Measurements from ENCODE around the gene ZNF326.

The ZNF326 gene

DNA sequence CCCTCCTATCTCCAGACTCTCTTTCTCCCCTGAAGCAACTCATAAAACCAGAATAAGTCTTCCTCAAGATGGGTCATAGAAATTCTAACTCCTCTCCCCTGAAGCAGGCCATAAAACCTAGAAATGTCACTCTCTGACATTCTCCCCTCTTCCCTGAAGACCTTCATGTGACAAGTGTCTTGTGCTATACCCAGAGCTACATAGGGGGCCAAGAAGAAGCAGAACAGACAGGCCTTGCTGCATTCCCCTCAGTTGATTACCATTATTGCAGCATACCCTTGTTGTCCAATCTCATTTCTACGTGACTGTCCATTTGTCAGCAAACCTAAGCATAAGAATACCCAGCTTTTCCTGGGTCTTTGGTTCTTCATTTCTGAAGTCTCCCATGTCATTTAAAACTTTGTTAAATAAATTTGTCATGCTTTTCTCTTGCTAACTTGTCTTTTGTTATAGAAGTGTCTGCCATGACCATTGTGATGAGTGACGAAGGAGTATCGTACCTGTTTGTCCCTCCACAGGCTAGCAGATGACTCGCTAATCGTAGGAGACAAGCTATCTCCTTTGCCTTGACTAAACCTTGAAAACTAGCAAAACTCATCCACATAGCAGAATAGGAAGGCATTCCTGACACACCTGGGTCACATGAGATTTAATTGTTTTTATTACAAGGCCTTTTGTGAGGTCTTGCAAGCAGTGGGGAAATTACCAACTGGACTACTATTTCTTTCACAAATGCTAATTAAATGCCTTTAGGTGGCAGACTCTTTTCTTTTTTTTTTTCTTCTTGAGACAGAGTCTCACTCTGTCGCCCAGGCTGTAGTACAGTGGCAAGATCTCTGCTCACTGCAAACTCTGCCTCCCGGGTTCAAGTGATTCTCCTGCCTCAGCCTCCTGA, 39.4 kb upstream of the ZNF326 start:
- DNase-seq (ENCODE audit: low read depth, low spot score): no peak
- CTCF ChIA-PET: no interaction called here
- no peak overlapping the region for H3K4me3 ChIP-seq (ENCODE audit: low read depth, low read length)
- POLR2A ChIA-PET: no interaction called here
- TF ChIP-seq, protein P1, sequence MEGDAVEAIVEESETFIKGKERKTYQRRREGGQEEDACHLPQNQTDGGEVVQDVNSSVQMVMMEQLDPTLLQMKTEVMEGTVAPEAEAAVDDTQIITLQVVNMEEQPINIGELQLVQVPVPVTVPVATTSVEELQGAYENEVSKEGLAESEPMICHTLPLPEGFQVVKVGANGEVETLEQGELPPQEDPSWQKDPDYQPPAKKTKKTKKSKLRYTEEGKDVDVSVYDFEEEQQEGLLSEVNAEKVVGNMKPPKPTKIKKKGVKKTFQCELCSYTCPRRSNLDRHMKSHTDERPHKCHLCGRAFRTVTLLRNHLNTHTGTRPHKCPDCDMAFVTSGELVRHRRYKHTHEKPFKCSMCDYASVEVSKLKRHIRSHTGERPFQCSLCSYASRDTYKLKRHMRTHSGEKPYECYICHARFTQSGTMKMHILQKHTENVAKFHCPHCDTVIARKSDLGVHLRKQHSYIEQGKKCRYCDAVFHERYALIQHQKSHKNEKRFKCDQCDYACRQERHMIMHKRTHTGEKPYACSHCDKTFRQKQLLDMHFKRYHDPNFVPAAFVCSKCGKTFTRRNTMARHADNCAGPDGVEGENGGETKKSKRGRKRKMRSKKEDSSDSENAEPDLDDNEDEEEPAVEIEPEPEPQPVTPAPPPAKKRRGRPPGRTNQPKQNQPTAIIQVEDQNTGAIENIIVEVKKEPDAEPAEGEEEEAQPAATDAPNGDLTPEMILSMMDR (IDR thresholded peaks at IDR 0.05; ENCODE audit: insufficient read depth, low read length, missing control alignments): no peak

DNA sequence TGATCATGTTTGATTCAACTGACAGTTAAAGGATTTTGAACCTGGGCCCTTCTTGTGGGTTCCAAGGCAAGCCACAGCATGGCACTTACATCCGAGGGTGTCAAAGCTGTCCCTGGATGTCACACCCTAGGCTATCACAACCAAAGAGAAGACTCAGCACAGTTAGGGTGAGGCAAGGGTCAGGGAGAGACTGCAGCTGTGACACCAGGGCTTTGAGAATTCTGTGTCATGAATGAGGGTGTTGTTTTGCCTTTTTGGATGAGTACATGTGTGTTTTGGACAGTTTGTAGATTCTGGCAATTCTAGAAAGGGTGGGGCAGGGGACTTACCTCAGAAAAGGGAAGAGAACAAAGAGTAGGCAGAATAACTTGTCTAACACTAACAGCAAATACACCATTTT, 37.8 kb upstream of the ZNF326 start:
- ChIA-PET POLR2A (no interaction called here), CTCF (no interaction called here)
- no peak for DNase-seq (ENCODE audit: low read depth, low spot score)
- TF ChIP-seq, protein P1 (IDR thresholded peaks at IDR 0.05; ENCODE audit: insufficient read depth, low read length, missing control alignments): no peak
- no peak overlapping the region for H3K4me3 ChIP-seq (ENCODE audit: low read depth, low read length)

DNA sequence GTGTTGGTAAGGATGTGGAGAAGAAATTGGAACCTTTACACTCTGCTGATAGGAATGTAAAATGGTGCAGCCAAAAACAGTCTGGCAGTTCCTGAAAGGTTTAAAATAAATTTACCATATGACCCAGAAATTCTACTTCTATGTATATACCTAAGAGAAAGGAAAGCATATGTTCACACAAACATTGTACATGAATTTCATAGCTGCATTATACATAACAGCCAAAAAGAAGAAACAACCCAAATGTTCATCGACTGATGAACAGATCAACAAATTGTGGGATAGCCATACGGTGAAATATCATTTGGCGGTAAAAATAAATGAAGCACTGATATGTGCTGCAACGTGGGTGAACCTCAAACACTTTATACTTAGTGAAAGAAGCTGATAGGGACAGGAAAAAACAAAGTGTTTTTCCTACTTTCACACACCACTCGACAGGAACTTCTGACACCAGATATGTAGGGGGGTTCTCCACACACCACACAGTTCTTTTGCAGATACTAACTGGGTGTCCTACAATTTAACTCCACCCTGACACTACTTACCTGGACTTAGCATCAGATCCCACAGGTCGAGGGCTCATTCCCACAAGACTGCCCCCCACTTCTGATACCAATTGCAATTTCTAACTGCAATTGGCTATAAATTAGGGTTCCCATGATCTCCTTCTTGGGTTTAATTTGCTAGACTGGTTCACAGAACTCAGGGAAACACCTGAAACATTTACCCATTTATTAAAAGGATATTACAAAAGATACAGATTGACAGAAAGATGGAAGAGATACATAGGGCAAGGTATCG, 35.9 kb upstream of the ZNF326 start:
- H3K4me3 ChIP-seq (ENCODE audit: low read depth, low read length): no peak overlapping the region
- TF ChIP-seq, protein P1 (IDR thresholded peaks at IDR 0.05; ENCODE audit: insufficient read depth, low read length, missing control alignments): no peak
- DNase-seq (ENCODE audit: low read depth, low spot score): no peak
- POLR2A ChIA-PET: no interaction called here
- CTCF ChIA-PET: interaction anchor here (0.6 kb wide), 1 partner anchor 116 kb away, joined by 3 read pairs; no protein-coding TSS in a partner anchor

DNA sequence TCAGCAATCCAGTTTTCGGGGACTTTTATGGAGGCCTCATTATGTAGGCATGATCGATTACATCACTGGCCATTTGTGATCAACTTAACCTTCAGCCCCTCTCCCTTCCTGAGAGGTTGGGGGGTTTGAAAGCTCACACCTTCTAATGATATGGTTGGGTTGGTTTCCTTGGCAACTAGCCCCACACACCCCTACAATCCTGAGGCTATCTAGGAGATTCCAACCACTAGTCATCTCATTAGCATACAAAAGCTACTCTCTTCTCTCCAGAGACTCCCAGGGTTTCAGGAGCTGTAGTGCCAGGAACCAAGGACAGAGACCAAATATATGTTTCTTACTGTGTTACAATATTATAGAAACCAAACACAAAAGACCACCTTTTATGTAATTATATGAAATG, 35.2 kb upstream of the ZNF326 start:
- ChIA-PET POLR2A (no interaction called here), CTCF (no interaction called here)
- no peak for DNase-seq (ENCODE audit: low read depth, low spot score)
- no peak overlapping the region for H3K4me3 ChIP-seq (ENCODE audit: low read depth, low read length)
- TF ChIP-seq, protein P1 (IDR thresholded peaks at IDR 0.05; ENCODE audit: insufficient read depth, low read length, missing control alignments): no peak

DNA sequence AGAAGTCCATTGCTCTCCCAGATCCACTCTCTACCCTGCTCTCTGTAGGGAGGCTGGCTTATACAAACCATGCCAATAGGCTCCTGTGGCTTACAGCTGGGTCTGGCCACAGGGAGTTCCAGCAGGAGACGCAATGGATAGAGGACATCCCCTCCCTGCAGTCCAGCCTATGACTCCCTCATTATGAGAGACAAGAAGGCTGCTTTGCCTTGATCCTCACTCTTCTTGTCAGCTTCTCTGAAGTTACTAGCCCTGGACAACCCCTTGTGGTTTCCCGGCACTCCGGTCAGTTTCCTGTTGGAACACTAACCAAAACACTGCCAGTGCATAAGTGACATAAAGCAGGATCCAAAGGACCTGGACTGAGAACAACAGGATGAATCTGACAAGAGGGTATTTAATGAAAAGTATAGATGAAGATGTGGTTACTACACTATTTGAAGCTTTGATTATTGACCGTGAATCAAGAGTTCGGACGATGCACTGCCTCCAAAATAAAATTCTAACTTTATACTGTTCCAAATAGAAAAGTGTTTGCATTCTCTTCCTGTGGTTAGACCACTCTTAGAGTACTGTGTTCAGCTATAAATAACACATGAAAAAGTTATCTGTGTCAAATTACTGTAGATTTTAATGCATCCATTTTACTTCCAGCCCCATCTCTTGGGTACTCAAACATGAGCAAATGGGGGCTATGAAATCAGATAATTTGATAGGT, 32.7 kb upstream of the ZNF326 start:
- POLR2A ChIA-PET: no interaction called here
- TF ChIP-seq, protein P1 (IDR thresholded peaks at IDR 0.05; ENCODE audit: insufficient read depth, low read length, missing control alignments): no peak
- no peak for DNase-seq (ENCODE audit: low read depth, low spot score)
- no peak overlapping the region for H3K4me3 ChIP-seq (ENCODE audit: low read depth, low read length)
- CTCF ChIA-PET: interaction anchor here (1.7 to 2.7 kb wide), 2 partner anchors 10 to 25 kb away, joined by 6 to 14 read pairs; no protein-coding TSS in a partner anchor
